Activated T-helper 2 cell treated with anti-CD3 and anti-CD28 coated beads, Interferon-gamma antibody, Interleukin-2, Interleukin-4, amounts not matched to agents 10 μg/mL and 5 μg/mL and 100 μg/mL, durations not matched to agents 14 hours and 24 hours and 36 hours (primary cell): ENCODE results near the gene TCF23. TPM values are rescaled to one million over a fixed set of nuclear protein-coding genes. Genes with fewer than 3 reads are reported as not detected.
"Not testable (repeated sequence)": the region's sequence is repeated elsewhere in the genome, so short reads cannot be mapped to it uniquely, and the experiment has no call there.

Experiments used
- DNase-seq: peaks from one replicate; pipeline ENCODE4 v3.0.0; 2021; ENCODE audit warnings: low spot score
- H3K27ac Mint-ChIP-seq: one replicate; pipeline ENCODE4 v1.8.0; 2021; ENCODE audit warnings: mixed read lengths
- H3K27me3 Mint-ChIP-seq: one replicate; pipeline ENCODE4 v1.8.0; 2021; ENCODE audit warnings: low read depth, mixed read lengths
- H3K36me3 Mint-ChIP-seq: one replicate; pipeline ENCODE4 v1.8.0; 2021; ENCODE audit warnings: low read depth, mixed read lengths
- H3K4me1 Mint-ChIP-seq: one replicate; pipeline ENCODE4 v1.8.0; 2021; ENCODE audit warnings: low read depth, mixed read lengths
- H3K4me3 Mint-ChIP-seq: one replicate; pipeline ENCODE4 v1.8.0; 2021; ENCODE audit warnings: low read depth, mild to moderate bottlenecking, moderate library complexity, mixed read lengths
- H3K9me3 Mint-ChIP-seq: one replicate; pipeline ENCODE4 v1.8.0; 2021; ENCODE audit warnings: mixed read lengths
- intact Hi-C: fragments of 100-400 bp; cut with micrococcal nuclease; formaldehyde crosslinking; loops from one replicate; pipeline ENCODE4 v1.15.1; 2023
- total RNA-seq: library from RNA; stranded (reverse); gene quantifications from 2 replicates; pipeline ENCODE4 v1.2.3, GENCODE V29; 2022

TCF23 gene
- total RNA-seq, result not detected in 2 replicates

- H3K27ac Mint-ChIP-seq, result no peak within 1 kb of the TSS
- H3K9me3 Mint-ChIP-seq, result no peaks in the 10 kb centered on the region
- intact Hi-C loops, result no loop called here
- no peak for DNase-seq
- no peaks in the 10 kb centered on the region for H3K36me3 Mint-ChIP-seq
- H3K4me1 Mint-ChIP-seq, result peaks cover 6% of the 10 kb centered on the region
- H3K4me3 Mint-ChIP-seq, result no peak within 1 kb of the TSS
- peaks cover 11% of the 10 kb centered on the region for H3K27me3 Mint-ChIP-seq
Observed at GRCh38 chr2:27148801-27149439, at the start of gene TCF23. TCF23 (plus strand) TSS chr2:27149004; CDS start chr2:27149134, 130 bp downstream.

GRCh38 chr2:27099334-27099955 is 49.4 kb upstream of the TCF23 start:
- H3K36me3 Mint-ChIP-seq, result no peaks in the 10 kb centered on the region
- intact Hi-C loops, result loop anchor here (5.0 kb wide), 1 partner anchor 93 kb away; no protein-coding TSS in a partner anchor

DNA sequence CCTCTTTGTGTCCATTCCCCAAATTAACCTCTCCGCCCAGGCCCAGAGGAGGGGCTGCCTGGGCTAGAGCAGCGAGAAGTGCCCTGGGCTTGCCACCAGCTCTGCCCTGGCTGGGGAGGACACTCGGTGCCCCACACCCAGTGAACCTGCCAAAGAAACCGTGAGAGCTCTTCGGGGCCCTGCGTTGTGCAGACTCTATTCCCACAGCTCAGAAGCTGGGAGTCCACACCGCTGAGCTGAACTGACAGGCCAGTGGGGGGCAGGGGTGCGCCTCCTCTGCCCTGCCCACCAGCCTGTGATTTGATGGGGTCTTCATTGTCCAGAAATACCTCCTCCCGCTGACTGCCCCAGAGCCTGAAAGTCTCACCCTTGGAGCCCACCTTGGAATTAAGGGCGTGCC is 48.8 kb upstream of the TCF23 start:
- intact Hi-C loops, result no loop called here
- H3K4me1 Mint-ChIP-seq, result peaks cover 9% of the 10 kb centered on the region
- no peak overlapping the region for H3K27ac Mint-ChIP-seq
- no peaks in the 10 kb centered on the region for H3K9me3 Mint-ChIP-seq
- DNase-seq, result no peak
- no peaks in the 10 kb centered on the region for H3K36me3 Mint-ChIP-seq
- no peaks in the 10 kb centered on the region for H3K27me3 Mint-ChIP-seq
- no peak overlapping the region for H3K4me3 Mint-ChIP-seq

More at GRCh38 chr2:27099334-27099955, 49.4 kb upstream of the TCF23 start:
- Mint-ChIP-seq H3K4me1 (peaks cover 9% of the 10 kb centered on the region), H3K27ac (no peak overlapping the region), H3K27me3 (no peaks in the 10 kb centered on the region), H3K9me3 (no peaks in the 10 kb centered on the region), H3K4me3 (no peak overlapping the region)
- no peak for DNase-seq

GRCh38 chr2:27102329-27102728 is 46.5 kb upstream of the TCF23 start:
- H3K9me3 Mint-ChIP-seq, result no peaks in the 10 kb centered on the region
- H3K27ac Mint-ChIP-seq, result no peak overlapping the region
- intact Hi-C loops, result no loop called here
- H3K4me1 Mint-ChIP-seq, result no peaks in the 10 kb centered on the region
- no peak overlapping the region for H3K4me3 Mint-ChIP-seq
- no peaks in the 10 kb centered on the region for H3K36me3 Mint-ChIP-seq
- H3K27me3 Mint-ChIP-seq, result no peaks in the 10 kb centered on the region
- DNase-seq, result no peak

DNA sequence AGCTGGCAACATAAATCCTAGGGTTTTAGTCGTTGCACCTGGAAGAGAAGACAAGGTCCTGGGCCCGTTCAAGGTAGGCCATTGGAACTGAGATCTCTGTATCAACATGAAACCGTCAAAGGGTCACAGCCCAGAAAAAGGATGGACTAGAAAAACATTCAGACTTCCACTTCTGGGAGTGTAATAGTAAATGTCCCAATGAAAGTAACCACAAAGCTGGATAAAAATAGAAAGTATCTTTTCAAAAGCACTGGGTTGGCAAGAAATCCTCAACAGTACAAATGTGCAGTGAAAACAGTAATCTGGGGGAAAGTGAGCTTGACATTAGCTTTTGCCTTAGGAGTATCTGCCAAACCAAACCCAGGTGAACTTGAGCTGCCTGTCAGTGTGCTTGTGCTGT is 42.8 kb upstream of the TCF23 start:
- no peak overlapping the region for H3K4me3 Mint-ChIP-seq
- H3K36me3 Mint-ChIP-seq, result no peaks in the 10 kb centered on the region
- no peaks in the 10 kb centered on the region for H3K9me3 Mint-ChIP-seq
- intact Hi-C loops, result no loop called here
- no peak overlapping the region for H3K27ac Mint-ChIP-seq
- no peak for DNase-seq
- peaks cover 5% of the 10 kb centered on the region for H3K27me3 Mint-ChIP-seq
- H3K4me1 Mint-ChIP-seq, result no peaks in the 10 kb centered on the region

GRCh38 chr2:27108221-27108620 is 40.6 kb upstream of the TCF23 start:
- no peaks in the 10 kb centered on the region for H3K9me3 Mint-ChIP-seq
- H3K4me3 Mint-ChIP-seq, result no peak overlapping the region
- no peak overlapping the region for H3K27ac Mint-ChIP-seq
- intact Hi-C loops, result no loop called here
- H3K27me3 Mint-ChIP-seq, result peaks cover 6% of the 10 kb centered on the region
- H3K4me1 Mint-ChIP-seq, result no peaks in the 10 kb centered on the region
- no peak for DNase-seq
- H3K36me3 Mint-ChIP-seq, result no peaks in the 10 kb centered on the region

- Mint-ChIP-seq H3K4me3 (no peak overlapping the region), H3K4me1 (no peaks in the 10 kb centered on the region)
Observed at GRCh38 chr2:27109083-27109482, 39.7 kb upstream of the TCF23 start.

DNA sequence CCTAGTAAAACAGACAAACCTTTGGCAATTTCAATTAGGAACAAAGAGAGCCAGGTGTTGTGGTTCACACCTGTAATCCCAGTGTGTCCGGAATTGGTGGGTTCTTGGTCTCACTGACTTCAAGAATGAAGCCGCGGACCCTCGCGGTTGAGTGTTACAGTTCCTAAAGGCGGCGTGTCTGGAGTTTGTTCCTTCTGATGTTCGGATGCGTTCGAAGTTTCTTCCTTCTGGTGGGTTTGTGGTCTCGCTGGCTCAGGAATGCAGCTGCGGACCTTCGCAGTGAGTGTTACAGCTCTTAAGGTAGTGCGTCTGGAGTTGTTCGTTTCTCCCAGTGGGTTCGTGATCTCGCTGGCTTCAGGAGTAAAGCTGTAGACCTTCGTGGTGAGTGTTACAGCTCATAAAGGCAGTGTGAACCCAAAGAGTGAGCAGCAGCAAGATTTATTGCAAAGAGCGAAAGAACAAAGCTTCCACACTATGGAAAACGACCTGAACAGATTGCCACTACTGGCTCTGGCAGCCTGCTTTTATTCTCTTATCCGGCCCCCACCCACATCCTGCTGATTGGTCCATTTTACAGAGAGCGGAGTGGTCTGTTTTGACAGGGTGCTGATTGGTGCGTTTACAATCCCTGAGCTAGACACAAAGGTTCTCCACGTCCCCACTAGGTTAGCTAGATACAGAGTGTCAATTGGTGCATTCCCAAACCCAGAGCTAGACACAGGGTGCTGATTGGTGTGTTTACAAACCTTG is 38.0 kb upstream of the TCF23 start:
- not testable (repeated sequence) for H3K4me3 Mint-ChIP-seq, H3K4me1 Mint-ChIP-seq

More at GRCh38 chr2:27109083-27109482, 39.7 kb upstream of the TCF23 start:
- Mint-ChIP-seq H3K27ac (no peak overlapping the region), H3K36me3 (no peaks in the 10 kb centered on the region), H3K9me3 (no peaks in the 10 kb centered on the region), H3K27me3 (peaks cover 6% of the 10 kb centered on the region)
- intact Hi-C loops, result no loop called here
- DNase-seq, result no peak

DNA sequence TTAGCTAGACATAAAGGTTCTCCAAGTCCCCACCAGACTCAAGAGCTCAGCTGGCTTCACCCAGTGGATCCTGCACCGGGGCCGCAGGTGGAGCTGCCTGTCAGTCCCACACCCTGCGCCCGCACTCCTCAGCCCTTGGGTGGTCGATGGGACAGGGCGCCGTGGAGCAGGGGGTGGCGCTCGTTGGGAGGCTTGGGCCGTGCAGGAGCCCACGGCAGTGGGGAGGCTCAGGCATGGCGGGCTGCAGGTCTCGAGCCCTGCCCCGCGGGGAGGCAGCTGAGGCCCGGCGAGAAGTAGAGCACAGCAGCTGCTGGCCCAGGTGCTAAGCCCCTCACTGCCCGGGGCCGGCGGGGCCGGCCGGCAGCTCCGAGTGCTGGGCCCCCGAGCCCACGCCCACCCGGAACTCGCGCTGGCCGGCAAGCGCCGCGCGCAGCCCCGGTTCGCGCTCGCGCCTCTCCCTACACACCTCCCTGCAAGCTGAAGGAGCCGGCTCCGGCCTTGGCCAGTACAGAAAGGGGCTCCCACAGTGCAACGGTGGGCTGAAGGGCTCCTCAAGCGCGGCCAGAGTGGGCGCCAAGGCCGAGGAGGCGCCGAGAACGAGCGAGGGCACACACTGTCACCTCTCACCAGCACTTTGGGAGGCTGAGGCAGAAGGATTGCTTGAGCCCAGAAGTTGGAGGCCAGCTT is 37.3 kb upstream of the TCF23 start:
- DNase-seq, H3K27ac Mint-ChIP-seq, intact Hi-C loops, H3K9me3 Mint-ChIP-seq, H3K4me1 Mint-ChIP-seq, H3K36me3 Mint-ChIP-seq, H3K27me3 Mint-ChIP-seq, H3K4me3 Mint-ChIP-seq: not testable (repeated sequence)

More for the DNA sequence above, 38.0 kb upstream of the TCF23 start:
- DNase-seq, H3K9me3 Mint-ChIP-seq, H3K27ac Mint-ChIP-seq, H3K27me3 Mint-ChIP-seq, intact Hi-C loops, H3K36me3 Mint-ChIP-seq: not testable (repeated sequence)

- peaks cover 5% of the 10 kb centered on the region for H3K4me1 Mint-ChIP-seq
- H3K4me3 Mint-ChIP-seq, result no peak overlapping the region
- H3K27ac Mint-ChIP-seq, result no peak overlapping the region
- H3K9me3 Mint-ChIP-seq, result no peaks in the 10 kb centered on the region
- H3K36me3 Mint-ChIP-seq, result no peaks in the 10 kb centered on the region
- peaks cover 25% of the 10 kb centered on the region for H3K27me3 Mint-ChIP-seq
- DNase-seq, result no peak
- intact Hi-C loops, result no loop called here
Observed at GRCh38 chr2:27115519-27115918, 33.3 kb upstream of the TCF23 start.

DNA sequence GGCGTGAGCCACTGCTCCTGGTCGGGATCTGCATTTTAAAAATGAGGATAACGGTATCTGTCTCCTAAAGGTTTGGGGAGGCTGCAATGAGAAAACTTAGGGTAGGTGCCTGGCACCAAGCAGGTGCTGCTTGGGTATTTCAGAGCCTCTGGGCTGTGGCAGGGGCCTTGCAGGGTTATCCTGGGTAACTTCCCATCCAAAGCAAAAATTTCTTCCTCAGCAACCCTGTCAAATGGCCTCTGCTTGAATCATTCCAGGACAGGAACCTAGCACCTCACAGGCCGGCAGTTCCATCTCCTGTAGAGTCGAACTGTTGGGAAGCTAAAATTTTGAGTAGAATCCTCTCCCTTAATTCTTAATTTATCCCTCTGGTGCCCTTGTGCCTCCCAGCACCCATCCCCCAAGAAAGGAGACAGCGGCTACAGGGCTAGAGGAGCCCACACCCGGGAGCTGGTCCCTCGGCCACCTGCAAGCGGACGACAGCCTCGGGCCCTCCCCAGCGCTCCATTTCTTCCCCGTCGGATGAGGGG is 30.7 kb upstream of the TCF23 start:
- peaks cover 37% of the 10 kb centered on the region for H3K27me3 Mint-ChIP-seq
- intact Hi-C loops, result no loop called here
- DNase-seq, result no peak
- no peaks in the 10 kb centered on the region for H3K9me3 Mint-ChIP-seq
- peaks cover 8% of the 10 kb centered on the region for H3K4me1 Mint-ChIP-seq
- no peak overlapping the region for H3K27ac Mint-ChIP-seq
- peak overlapping the region; percentile 62 for H3K4me3 Mint-ChIP-seq
- no peaks in the 10 kb centered on the region for H3K36me3 Mint-ChIP-seq

DNA sequence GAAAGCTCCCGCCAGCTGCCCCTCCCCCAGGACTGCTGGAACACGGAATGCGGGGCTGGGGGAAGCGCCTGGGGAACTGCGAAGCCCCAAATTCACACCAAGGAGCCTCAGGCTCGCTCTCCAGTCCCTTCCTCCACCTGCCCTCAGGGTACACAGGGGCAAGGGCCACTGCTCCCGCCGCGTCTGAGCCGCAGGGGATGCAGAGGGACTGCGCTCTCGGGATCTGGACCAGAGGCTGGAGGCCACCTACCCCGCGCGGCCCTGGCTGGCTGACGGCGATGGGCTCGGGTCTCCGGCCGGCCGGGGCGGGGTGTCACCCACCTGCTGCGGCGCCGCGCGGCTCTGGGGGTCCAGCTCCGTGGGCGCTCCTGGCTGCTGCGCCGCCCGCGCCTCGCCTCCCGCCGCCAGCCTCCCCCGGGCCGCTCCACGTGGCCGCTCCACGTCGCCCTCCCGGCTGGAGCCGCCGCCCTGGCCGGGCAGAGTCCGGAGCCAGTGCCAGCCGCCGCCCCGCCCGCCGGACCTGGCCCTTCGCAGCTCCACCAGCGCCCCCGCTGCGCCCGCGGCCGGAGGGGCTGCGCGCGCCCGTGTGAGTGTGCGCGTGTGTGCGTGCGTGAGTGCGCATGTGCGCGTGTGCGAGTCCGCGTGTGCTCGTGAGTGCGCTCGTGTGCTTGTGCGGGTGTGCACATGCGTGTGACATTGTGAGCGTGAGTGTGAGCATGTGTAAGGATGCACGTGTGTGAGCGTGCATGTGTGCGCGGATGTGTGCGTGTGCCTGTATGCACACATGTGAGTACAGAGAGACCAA is 30.1 kb upstream of the TCF23 start, which contains the start of gene CGREF1:
CGREF1 (minus strand) TSS at position 604 of the 805 bp plus-strand sequence. CDS start 14,762 bp downstream, outside the sequence.
- intact Hi-C loops, result no loop called here
- no peaks in the 10 kb centered on the region for H3K36me3 Mint-ChIP-seq
- H3K27ac Mint-ChIP-seq, result peak within 1 kb of the TSS; percentile 36
- H3K27me3 Mint-ChIP-seq, result peaks cover 39% of the 10 kb centered on the region
- H3K4me1 Mint-ChIP-seq, result peaks cover 12% of the 10 kb centered on the region
- DNase-seq, result no peak
- H3K9me3 Mint-ChIP-seq, result no peaks in the 10 kb centered on the region
- peak within 1 kb of the TSS; percentile 77 for H3K4me3 Mint-ChIP-seq
